Neutrophil (primary cell): Measurements from ENCODE around the gene PRKRIP1.
A peak's percentile ranks its signal among the peaks of the same experiment; 100 is the strongest.

ENCODE experiments used
- H3K27ac ChIP-seq: fragments of 200-600 bp; sonication (generic); 2 replicates; pipeline ENCODE4 v1.5.1; 2016; ENCODE audit warnings: mild to moderate bottlenecking, moderate library complexity
- H3K27me3 ChIP-seq: fragments of 200-600 bp; sonication (generic); 2 replicates; pipeline ENCODE4 v1.6.0; 2016; ENCODE audit warnings: mild to moderate bottlenecking
- H3K36me3 ChIP-seq: fragments of 200-600 bp; sonication (generic); 2 replicates; pipeline ENCODE4 v1.5.1; 2017
- H3K4me1 ChIP-seq, 2 experiments: fragments of 200-600 bp in 1 of 2; sonication (generic) in 1 of 2; 1 replicate in 1 of 2; 2 replicates in 1 of 2; pipeline versions ENCODE4 v1.5.1 to v1.6.1; 2013 to 2016; ENCODE audit warnings: low read depth in 1 of 2, low read length in 1 of 2, mild to moderate bottlenecking in 1 of 2, moderate library complexity in 1 of 2; ENCODE audit not compliant: control insufficient read depth in 1 of 2, insufficient read depth in 1 of 2
- H3K4me3 ChIP-seq, 2 experiments: fragments of 200-600 bp in 1 of 2; sonication (generic) in 1 of 2; 1 replicate in 1 of 2; 2 replicates in 1 of 2; pipeline ENCODE4 v1.5.1; 2013 to 2016; ENCODE audit warnings: low read depth in 1 of 2, low read length in 1 of 2, mild to moderate bottlenecking in 1 of 2, moderate library complexity in 1 of 2
- H3K9me3 ChIP-seq: fragments of 200-600 bp; sonication (generic); 2 replicates; pipeline ENCODE4 v1.5.1; 2016
- CTCF ChIP-seq: fragments of 200-600 bp; sonication (generic); IDR thresholded peaks from 2 replicates; pipeline ENCODE4 v1.5.1; 2016; ENCODE audit warnings: antibody characterized with exemption

PRKRIP1 gene

GRCh38 chr7:102392330-102392729, 3.8 kb upstream of the PRKRIP1 start:
- no peaks in the 10 kb centered on the region for H3K27me3 ChIP-seq
- H3K4me1 ChIP-seq = peaks cover 14 to 16% of the 10 kb centered on the region in 2 experiments
- no peaks in the 10 kb centered on the region for H3K36me3 ChIP-seq
- no peaks in the 10 kb centered on the region for H3K9me3 ChIP-seq
- no peak overlapping the region for H3K27ac ChIP-seq
- TF ChIP-seq CTCF = no peak
- no peak overlapping the region for H3K4me3 ChIP-seq

- no peaks in the 10 kb centered on the region for H3K27me3 ChIP-seq
- no peaks in the 10 kb centered on the region for H3K36me3 ChIP-seq
- no peak overlapping the region for H3K4me3 ChIP-seq
- H3K27ac ChIP-seq = no peak overlapping the region
- H3K4me1 ChIP-seq = peaks cover 15 to 17% of the 10 kb centered on the region in 2 experiments
- H3K9me3 ChIP-seq = no peaks in the 10 kb centered on the region
- no peak for TF ChIP-seq CTCF
These were observed 2.7 kb upstream of the PRKRIP1 start for GRCh38 chr7:102393467-102393866.

- peak overlapping the region; percentile 94 to 99 for H3K4me3 ChIP-seq
These were observed 631 bp upstream of the PRKRIP1 start for GRCh38 chr7:102395592-102395872.

GRCh38 chr7:102396710-102397019, 502 bp downstream of the PRKRIP1 start:
- no peak for TF ChIP-seq CTCF
- H3K36me3 ChIP-seq = peaks cover 25% of the 10 kb centered on the region
- H3K27ac ChIP-seq = peak overlapping the region; percentile 84
- H3K27me3 ChIP-seq = no peaks in the 10 kb centered on the region
- peaks cover 15 to 17% of the 10 kb centered on the region in 2 experiments for H3K4me1 ChIP-seq
- H3K4me3 ChIP-seq = peak overlapping the region; percentile 94 to 99
- H3K9me3 ChIP-seq = no peaks in the 10 kb centered on the region

More at GRCh38 chr7:102395592-102395872, 631 bp upstream of the PRKRIP1 start:
- Histone ChIP-seq H3K27ac (peak overlapping the region; percentile 84), H3K27me3 (no peaks in the 10 kb centered on the region), H3K4me1 (peaks cover 15 to 17% of the 10 kb centered on the region in 2 experiments), H3K36me3 (peaks cover 14% of the 10 kb centered on the region), H3K9me3 (no peaks in the 10 kb centered on the region)
- TF ChIP-seq CTCF = no peak

- TF ChIP-seq CTCF = no peak
- no peak overlapping the region for H3K27ac ChIP-seq
- peaks cover 20% of the 10 kb centered on the region in 2 experiments for H3K4me1 ChIP-seq
- H3K4me3 ChIP-seq = no peak overlapping the region
- H3K9me3 ChIP-seq = no peaks in the 10 kb centered on the region
- H3K27me3 ChIP-seq = no peaks in the 10 kb centered on the region
- peaks cover 40% of the 10 kb centered on the region for H3K36me3 ChIP-seq
These were observed 2.4 kb downstream of the PRKRIP1 start for GRCh38 chr7:102398543-102398942.

- H3K9me3 ChIP-seq = no peaks in the 10 kb centered on the region
- TF ChIP-seq CTCF = no peak
- no peak overlapping the region for H3K4me3 ChIP-seq
- H3K27me3 ChIP-seq = no peaks in the 10 kb centered on the region
- peaks cover 52% of the 10 kb centered on the region for H3K36me3 ChIP-seq
- no peak overlapping the region for H3K27ac ChIP-seq
- peaks cover 32 to 36% of the 10 kb centered on the region in 2 experiments for H3K4me1 ChIP-seq
These were observed 4.2 kb downstream of the PRKRIP1 start for GRCh38 chr7:102400360-102400759.
